ENCODE results near the gene CEP170B. TPM values are rescaled to one million over a fixed set of nuclear protein-coding genes. Genes with fewer than 3 reads are reported as not detected.

CEP170B gene
- total RNA-seq, 1 donor from 2014 or later = 30.3 TPM

- TF ChIP-seq CTCF (IDR thresholded peaks at IDR 0.05) = no peak
- DNase-seq = no peak
- H3K36me3 ChIP-seq = no peaks in the 10 kb centered on the region
- no peak for ATAC-seq
- H3K27ac ChIP-seq = no peak overlapping the region
- no peaks in the 10 kb centered on the region for H3K27me3 ChIP-seq
- H3K4me3 ChIP-seq = no peak overlapping the region
- H3K4me1 ChIP-seq = peaks cover 1% of the 10 kb centered on the region
- no peaks in the 10 kb centered on the region for H3K9me3 ChIP-seq
- intact Hi-C loops (cut with DNase I) = no loop called here
Measured at GRCh38 chr14:104871656-104872468, 6.8 kb downstream of the CEP170B start.

GRCh38 chr14:104872469-104873341 lies 7.6 kb downstream of the CEP170B start:
- Histone ChIP-seq H3K9me3 (no peaks in the 10 kb centered on the region), H3K27ac (no peak overlapping the region), H3K36me3 (no peaks in the 10 kb centered on the region), H3K4me1 (no peaks in the 10 kb centered on the region), H3K27me3 (no peaks in the 10 kb centered on the region), H3K4me3 (no peak overlapping the region)
- no peak for TF ChIP-seq CTCF (IDR thresholded peaks at IDR 0.05)
- intact Hi-C loops (cut with DNase I) = no loop called here
- peak; percentile 72 for DNase-seq
- ATAC-seq = peak; percentile 41

GRCh38 chr14:104873380-104874055 lies 8.4 kb downstream of the CEP170B start:
- Histone ChIP-seq H3K9me3 (no peaks in the 10 kb centered on the region), H3K36me3 (no peaks in the 10 kb centered on the region), H3K27ac (no peak overlapping the region), H3K4me3 (no peak overlapping the region), H3K4me1 (no peaks in the 10 kb centered on the region), H3K27me3 (no peaks in the 10 kb centered on the region)
- no peak for TF ChIP-seq CTCF (IDR thresholded peaks at IDR 0.05)
- no peak for ATAC-seq
- DNase-seq = peak; percentile 60
- intact Hi-C loops (cut with DNase I) = no loop called here

DNA sequence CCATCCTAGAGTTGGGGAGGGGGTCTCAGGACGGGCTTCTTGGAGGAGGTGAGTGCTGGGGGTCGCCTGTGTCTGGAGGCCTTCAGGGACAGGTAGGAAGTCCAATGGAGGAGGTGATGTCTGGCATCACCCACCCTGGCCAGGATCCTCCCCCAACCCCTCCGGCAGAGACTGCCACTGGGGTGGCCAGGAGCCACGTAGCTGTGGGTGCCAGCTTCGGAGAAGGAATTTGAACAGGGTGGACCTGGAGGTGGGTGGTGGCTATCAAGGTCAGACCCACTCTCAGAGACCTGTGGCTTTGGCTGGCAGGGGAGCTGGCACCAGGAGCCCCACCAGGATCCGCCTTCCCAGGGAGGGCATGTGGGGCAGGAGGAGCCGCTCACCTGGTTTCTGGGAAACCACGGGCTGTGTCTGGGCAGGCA lies 9.1 kb downstream of the CEP170B start:
- no peak overlapping the region for H3K4me3 ChIP-seq
- ATAC-seq (no peak), DNase-seq (peak; percentile 57)
- TF ChIP-seq CTCF (IDR thresholded peaks at IDR 0.05) = no peak
- H3K4me1 ChIP-seq = no peaks in the 10 kb centered on the region
- no peaks in the 10 kb centered on the region for H3K9me3 ChIP-seq
- no peaks in the 10 kb centered on the region for H3K27me3 ChIP-seq
- no peak overlapping the region for H3K27ac ChIP-seq
- intact Hi-C loops (cut with DNase I) = no loop called here
- H3K36me3 ChIP-seq = no peaks in the 10 kb centered on the region

DNA sequence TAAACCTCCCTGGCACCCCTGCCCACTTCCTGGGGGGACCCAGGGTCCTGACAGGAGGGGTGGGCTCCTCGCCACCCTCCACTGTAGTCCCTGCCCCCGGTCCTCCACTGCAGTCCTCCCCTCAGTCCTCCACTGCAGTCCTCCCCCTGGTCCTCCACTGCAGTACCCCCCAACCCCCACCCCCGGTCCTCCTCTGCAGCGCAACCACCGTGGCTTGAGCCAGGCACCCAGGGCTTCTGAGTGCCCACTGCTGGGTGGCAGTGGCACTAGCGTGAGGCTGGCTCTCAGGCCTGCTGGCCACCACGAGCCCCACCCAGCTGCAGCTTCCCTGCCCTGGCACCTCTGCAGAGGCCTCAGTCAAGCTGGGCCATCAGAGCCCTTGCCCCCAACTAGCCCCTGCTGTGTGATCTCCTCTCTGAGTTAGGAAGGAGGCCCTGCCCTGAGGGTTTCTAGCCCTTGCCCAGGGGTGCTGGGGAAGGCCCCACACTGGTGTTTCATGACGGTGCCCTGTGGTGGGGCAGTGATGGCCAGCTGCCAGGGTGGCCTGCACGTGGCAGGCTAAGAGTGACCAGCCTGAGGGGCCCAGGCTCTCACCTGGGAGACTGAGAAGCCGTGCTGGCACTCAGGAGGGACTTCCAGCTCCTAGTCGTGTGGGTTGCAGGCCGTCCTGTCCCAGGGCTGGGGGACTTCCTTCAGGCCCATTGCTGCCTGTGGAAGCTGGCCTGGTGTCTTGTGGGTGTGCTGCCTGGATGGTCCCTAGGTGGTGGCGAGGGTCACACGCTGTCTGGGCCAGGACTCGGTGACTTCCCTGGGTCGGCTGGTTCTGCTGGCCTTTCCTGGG lies 9.7 kb downstream of the CEP170B start:
- intact Hi-C loops (cut with DNase I) = no loop called here
- Histone ChIP-seq H3K36me3 (no peaks in the 10 kb centered on the region), H3K9me3 (no peaks in the 10 kb centered on the region), H3K4me1 (no peaks in the 10 kb centered on the region), H3K27ac (no peak overlapping the region), H3K27me3 (no peaks in the 10 kb centered on the region), H3K4me3 (no peak overlapping the region)
- no peak for DNase-seq
- ATAC-seq = no peak
- TF ChIP-seq CTCF (IDR thresholded peaks at IDR 0.05) = no peak

All from upper lobe of right lung (tissue), 1 donor.